GM21423 (cell line): Measurements from ENCODE around the gene PTPRN2.

Experiments used
- ATAC-seq: cut with Tn5 transposase; IDR thresholded peaks from one replicate; pipeline ENCODE4 v1.9.1; 2021; ENCODE audit warnings: mild to moderate bottlenecking, moderate library complexity; ENCODE audit not compliant: unreplicated experiment

The PTPRN2 gene

GRCh38 chr7:158093156-158093796, 494.3 kb downstream of the PTPRN2 start:
- ATAC-seq: no peak

- ATAC-seq: no peak
Observed at GRCh38 chr7:158087196-158087595, 500.4 kb downstream of the PTPRN2 start.

DNA sequence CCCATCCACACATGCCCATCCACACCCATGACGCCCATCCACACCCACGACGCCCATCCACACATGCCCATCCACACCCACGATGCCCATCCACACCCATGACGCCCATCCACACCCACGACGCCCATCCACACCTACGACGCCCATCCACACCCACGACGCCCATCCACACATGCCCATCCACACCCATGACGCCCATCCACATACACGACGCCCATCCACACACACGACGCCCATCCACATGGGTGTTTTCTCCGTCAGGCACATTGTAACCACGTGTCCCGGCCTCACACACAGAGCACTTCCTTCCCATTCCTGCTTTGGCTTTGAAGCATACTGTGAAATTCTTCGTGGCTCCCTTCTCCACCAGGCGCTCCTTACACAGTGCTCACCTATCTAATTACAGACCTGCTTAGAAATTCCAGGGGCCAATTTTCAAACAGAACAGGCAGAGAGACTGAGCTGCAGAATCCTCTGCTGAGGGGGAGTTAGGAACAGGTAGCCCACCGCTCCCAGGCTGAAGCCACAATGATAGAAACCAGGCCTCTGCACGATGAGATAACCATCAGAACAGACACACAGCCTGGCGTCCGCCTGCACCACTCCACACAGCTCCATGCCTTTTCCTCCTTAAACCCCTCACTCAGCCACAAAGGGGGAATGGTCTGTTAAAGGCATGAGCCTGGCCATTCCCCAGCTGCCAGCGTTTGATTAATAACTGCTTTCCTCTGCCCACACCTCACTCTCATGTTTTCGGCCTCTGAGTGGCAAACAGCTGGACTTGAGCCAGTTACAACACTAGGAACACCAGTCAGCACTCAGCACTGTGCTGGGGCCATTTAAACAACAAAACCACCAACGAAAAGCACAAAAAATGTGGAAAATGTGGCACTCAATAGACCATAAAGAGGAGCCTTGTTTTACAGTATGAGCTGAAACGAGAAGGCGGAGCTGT, 501.6 kb downstream of the PTPRN2 start:
- ATAC-seq: no peak

DNA sequence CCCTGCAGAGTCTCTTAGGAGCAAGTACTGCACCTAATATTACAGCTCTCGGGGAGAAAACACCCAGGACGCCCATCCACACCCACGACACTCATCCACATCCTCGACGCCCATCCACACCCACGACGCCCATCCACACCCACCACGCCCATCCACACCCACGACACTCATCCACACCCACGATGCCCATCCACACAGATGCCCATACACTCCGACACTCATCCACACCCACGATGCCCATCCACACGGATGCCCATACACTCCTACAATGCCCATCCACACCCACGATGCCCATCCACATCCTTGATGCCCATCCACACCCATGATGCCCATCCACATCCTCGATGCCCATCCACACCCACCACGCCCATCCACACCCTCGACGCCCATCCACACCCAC, 503.1 kb downstream of the PTPRN2 start:
- no peak for ATAC-seq

DNA sequence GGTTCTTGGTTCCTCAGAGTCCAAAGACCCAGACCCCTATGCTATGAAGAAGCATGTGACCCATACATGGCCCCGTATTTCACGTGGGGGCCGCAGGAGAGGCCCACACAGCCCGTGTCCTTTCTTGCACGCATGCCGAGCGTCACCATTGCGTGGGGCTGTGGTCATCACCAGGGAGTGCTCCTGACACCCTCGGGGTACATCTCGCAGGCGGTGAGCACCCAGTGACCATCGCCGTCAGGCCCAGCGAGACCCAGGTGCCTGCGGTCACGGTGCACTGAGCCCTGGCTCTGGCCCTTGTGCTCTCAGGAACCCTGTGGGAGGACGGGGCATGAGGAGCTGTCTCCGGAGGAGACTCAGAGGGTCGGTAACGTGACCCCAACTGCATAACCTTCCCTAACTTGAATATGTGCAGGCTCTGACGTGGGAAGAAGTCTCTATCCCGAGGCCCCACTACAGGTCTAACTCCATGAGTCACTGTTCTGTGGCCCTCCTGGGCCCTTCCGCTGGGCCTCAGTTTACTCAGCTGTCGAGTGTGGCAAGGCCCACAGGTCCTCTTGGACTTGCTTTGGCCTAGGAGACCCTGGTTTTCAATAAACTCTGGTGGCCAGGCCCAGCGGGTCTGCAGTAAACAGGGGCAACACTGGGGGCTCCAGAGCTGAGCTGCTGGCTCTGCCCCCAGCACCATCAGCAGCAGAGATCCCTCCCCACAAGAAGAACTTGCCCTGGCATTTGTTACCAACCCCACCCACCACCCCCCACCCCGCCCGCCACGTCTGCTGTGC, 503.9 kb downstream of the PTPRN2 start:
- ATAC-seq: no peak

DNA sequence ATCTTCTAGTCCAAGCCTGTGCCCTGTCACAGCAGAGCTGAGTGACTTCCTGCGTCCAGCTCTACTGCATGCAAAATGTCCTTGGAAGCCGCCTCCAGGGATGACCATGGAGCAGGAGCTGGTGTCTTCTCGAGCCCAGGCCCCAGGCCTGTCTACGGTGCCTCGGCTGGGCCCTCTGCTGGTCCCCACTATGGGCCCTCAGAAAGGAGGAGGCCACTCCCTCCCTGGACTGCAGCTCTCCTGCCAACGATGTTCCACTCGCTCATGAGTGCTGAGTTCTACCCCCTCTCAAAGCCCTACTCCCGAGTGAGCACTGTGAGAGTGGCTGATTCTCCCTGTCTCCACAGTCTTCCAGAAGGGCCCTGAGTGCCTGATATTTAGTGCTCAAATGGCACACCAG, 504.9 kb downstream of the PTPRN2 start:
- ATAC-seq: no peak

DNA sequence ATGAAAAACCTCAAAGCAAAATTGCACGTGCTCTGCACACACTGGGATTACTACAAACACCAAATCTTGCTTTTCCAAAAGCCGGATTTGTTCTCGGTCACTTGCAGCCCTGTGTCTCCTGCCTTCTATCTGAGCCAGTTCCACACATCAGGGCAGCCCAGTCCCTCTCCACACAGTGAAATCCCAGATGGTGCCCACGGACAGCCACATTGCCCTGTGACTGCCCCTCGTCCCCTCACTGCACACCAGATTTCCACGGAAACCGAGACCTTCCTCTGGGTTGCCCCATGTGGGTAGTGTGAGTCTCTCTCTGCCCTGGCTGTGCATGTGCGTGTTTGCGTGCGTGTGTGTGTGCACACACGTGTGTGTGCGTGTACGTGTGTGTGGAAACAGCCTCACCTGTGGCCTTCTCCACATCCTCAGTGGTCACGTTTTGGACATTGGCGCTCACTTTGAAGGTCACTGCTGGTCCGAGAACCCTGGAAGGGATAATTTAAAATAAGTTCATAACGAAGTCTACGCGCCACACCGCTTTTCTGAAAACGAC, 506.7 kb downstream of the PTPRN2 start:
- no peak for ATAC-seq

- ATAC-seq: no peak
Observed at GRCh38 chr7:158077934-158078910, 509.4 kb downstream of the PTPRN2 start.

- ATAC-seq: no peak
Observed at GRCh38 chr7:158077151-158077840, 510.3 kb downstream of the PTPRN2 start.

- ATAC-seq: no peak
Observed at GRCh38 chr7:158076656-158077055, 511.0 kb downstream of the PTPRN2 start.

- no peak for ATAC-seq
Observed at GRCh38 chr7:158076215-158076614, 511.4 kb downstream of the PTPRN2 start.

DNA sequence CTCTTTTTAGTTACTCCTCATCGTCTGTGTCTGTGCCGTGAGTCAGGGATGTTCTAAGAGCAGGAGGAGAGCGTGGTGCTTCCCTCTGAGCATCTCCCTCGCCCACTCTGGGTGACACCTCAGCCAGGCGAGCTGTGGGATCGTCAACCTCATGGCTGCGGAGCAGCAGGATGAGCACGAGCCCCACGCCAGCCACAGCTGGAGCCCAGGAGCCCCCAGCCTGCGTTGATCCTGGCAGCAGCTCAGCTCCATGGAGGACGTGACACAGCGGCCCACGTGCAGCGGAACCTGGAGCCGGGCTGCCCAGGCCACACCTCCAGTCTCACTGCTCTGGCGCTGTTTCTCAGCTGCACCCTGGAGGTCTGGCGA, 512.0 kb downstream of the PTPRN2 start:
- no peak for ATAC-seq

DNA sequence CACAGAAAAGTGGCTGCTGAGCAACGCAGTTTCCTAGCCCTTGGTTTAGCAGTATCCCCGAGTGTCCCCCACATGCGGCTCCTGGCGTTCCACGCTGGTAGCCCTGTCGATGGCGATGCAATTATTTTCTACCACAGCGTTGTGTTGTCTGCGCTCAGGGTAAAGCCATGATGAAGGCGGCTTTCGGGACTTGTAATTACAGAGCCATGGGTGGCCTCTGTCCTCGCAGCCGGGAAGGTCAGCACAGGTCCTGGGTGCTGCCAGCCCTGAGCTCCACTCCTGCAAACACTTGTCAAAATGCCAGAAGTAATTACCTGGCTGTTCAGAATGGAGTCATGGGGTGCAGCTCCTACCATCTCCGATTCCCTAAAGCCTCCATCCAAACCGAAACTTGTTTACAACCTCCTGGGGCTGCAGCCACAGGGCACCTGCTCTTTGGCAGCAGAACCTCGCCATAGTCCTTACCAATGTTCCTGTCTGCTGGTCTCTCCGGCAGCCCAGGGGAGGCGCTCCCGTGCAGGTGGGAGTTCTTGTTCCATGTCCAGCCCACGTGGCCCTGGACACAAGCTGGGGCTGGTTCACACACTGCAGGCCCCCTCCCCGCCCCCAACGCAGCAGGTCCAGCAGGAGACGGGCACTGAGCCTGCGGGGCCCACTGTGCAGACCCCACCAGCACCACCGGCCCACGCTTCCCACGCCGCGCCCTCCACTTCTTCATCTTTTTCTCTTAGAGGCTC, 512.6 kb downstream of the PTPRN2 start:
- no peak for ATAC-seq

- no peak for ATAC-seq
Observed at GRCh38 chr7:158073845-158074840, 513.5 kb downstream of the PTPRN2 start.

GRCh38 chr7:158072991-158073730, 514.5 kb downstream of the PTPRN2 start:
- ATAC-seq: no peak

DNA sequence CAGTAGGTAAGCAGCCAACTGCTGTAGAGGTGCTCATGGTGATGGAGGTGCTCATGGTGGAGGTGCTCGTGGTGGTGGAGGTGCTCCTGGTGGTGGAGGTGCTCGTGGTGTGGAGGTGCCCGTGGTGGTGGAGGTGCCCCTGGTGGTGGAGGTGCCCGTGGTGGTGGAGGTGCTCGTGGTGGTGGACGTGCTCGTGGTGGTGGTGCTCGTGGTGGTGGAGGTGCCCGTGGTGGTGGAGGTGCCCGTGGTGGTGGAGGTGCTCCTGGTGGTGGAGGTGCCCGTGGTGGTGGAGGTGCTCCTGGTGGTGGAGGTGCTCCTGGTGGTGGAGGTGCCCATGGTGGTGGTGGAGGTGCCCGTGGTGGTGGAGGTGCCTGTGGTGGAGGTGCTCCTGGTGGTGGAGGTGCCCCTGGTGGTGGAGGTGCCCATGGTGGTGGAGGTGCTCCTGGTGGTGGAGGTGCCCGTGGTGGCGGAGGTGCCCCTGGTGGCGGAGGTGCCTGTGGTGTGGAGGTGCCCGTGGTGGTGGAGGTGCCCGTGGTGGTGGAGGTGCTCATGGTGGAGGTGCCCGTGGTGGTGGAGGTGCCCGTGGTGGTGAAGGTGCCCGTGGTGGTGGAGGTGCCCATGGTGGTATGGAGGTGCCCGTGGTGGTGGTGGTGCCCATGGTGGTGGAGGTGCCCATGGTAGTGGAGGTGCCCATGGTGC, 517.3 kb downstream of the PTPRN2 start:
- no peak for ATAC-seq
